SK-N-SH treated with all-trans-retinoic acid at 6 μM for 48 hours (cell line): Measurements from ENCODE around the gene PHYKPL.

Experiments used
- ARNTL ChIP-seq: fragments of 450-650 bp; formaldehyde crosslinking; IDR thresholded peaks from 2 replicates; pipeline ENCODE4 v1.5.0; 2020; ENCODE audit warnings: low read depth, mild to moderate bottlenecking, moderate library complexity, borderline replicate concordance
- CREB5 ChIP-seq: fragments of 250-450 bp; sonication (Bioruptor Pico); IDR thresholded peaks from 2 replicates; pipeline ENCODE4 v1.5.1; 2020; ENCODE audit warnings: low read depth, mild to moderate bottlenecking, moderate library complexity
- CSRNP3 ChIP-seq: fragments of 250-450 bp; sonication (Bioruptor Pico); IDR thresholded peaks from 2 replicates; pipeline ENCODE4 v1.5.1; 2021; ENCODE audit warnings: mild to moderate bottlenecking, moderate library complexity
- OSR1 ChIP-seq: fragments of 250-450 bp; sonication (Bioruptor Pico); IDR thresholded peaks from 2 replicates; pipeline ENCODE4 v1.8.0; 2022; ENCODE audit warnings: moderate library complexity, mild to moderate bottlenecking, inconsistent platforms
- PPARA ChIP-seq: fragments of 250-450 bp; sonication (Bioruptor Pico); IDR thresholded peaks from 2 replicates; pipeline ENCODE4 v1.5.0; 2020; ENCODE audit warnings: mild to moderate bottlenecking, borderline replicate concordance
- TOX ChIP-seq: fragments of 250-450 bp; sonication (Bioruptor Pico); IDR thresholded peaks from 2 replicates; pipeline ENCODE4 v1.8.0; 2021; ENCODE audit warnings: mild to moderate bottlenecking, moderate library complexity, borderline replicate concordance
- ZC3H10 ChIP-seq: fragments of 250-450 bp; sonication (Bioruptor Pico); IDR thresholded peaks from 2 replicates; pipeline ENCODE4 v1.5.1; 2021; ENCODE audit warnings: mild to moderate bottlenecking, moderate library complexity
- ZFP30 ChIP-seq: fragments of 450-650 bp; formaldehyde crosslinking; IDR thresholded peaks from 2 replicates; pipeline ENCODE4 v1.5.0; 2022; ENCODE audit warnings: mild to moderate bottlenecking, moderate library complexity
- ZNF565 ChIP-seq: fragments of 450-650 bp; formaldehyde crosslinking; conservative IDR thresholded peaks from 2 replicates; pipeline ENCODE4 v1.5.0; 2020; ENCODE audit warnings: low read depth, mild to moderate bottlenecking, moderate library complexity

GRCh38 chr5:178225174-178225573 lies 7.4 kb downstream of the PHYKPL start:
- TF ChIP-seq ZFP30 (CRISPR knock-in tag) (no peak), ZNF565 (CRISPR knock-in tag) (no peak), ARNTL (no peak), CSRNP3 (CRISPR knock-in tag) (no peak), ZC3H10 (no peak), PPARA (CRISPR knock-in tag) (no peak), CREB5 (CRISPR knock-in tag) (no peak), OSR1 (CRISPR knock-in tag) (no peak), TOX (CRISPR knock-in tag) (no peak)
